MM.1S (cell line): Measurements from ENCODE around the gene ZBTB46.

Experiments used
- CTCF ChIP-seq: fragments of 300-600 bp; sonication (generic); IDR thresholded peaks from 2 replicates; pipeline ENCODE4 v1.5.1; 2016; ENCODE audit warnings: antibody characterized with exemption, low read length, mixed read lengths
- EZH2 ChIP-seq: fragments of 300-600 bp; sonication (generic); optimal IDR thresholded peaks from 2 replicates; pipeline ENCODE3; 2017; ENCODE audit warnings: low read depth, mild to moderate bottlenecking, antibody characterized with exemption, low read length, mixed read lengths
- EZH2phosphoT487 ChIP-seq: fragments of 300-600 bp; sonication (generic); IDR thresholded peaks from 2 replicates; pipeline ENCODE4 v1.6.1; 2018; ENCODE audit warnings: antibody characterized with exemption, low read length

- no peak for TF ChIP-seq EZH2
- no peak for TF ChIP-seq CTCF
- TF ChIP-seq EZH2phosphoT487, result no peak
Measured at GRCh38 chr20:63854766-63855362, 23.8 kb upstream of the ZBTB46 start.
